Occipital lobe (tissue), 2 donors: ENCODE results near the gene TULP1. TPM values are rescaled to one million over a fixed set of nuclear protein-coding genes. Genes with fewer than 3 reads are reported as not detected.
"Not testable (repeated sequence)": the region's sequence is repeated elsewhere in the genome, so short reads cannot be mapped to it uniquely, and the experiment has no call there.

Experiments used
- DNase-seq: peaks from one replicate; lab custom pipeline; 2025; lab: John Stamatoyannopoulos, UW
- total RNA-seq: library from RNA; depleted of rRNA; stranded (reverse); fragments of >200 nt; gene quantifications from one replicate; pipeline ENCODE4 v1.2.3, GENCODE V29; 2014

The TULP1 gene
- total RNA-seq, 1 donor from 2014 or later, result 0.47 TPM

GRCh38 chr6:35521235-35521634 is 8.5 kb upstream of the TULP1 start:
- DNase-seq, result no peak

- no peak for DNase-seq
Observed at GRCh38 chr6:35519313-35520015, 6.8 kb upstream of the TULP1 start.

DNA sequence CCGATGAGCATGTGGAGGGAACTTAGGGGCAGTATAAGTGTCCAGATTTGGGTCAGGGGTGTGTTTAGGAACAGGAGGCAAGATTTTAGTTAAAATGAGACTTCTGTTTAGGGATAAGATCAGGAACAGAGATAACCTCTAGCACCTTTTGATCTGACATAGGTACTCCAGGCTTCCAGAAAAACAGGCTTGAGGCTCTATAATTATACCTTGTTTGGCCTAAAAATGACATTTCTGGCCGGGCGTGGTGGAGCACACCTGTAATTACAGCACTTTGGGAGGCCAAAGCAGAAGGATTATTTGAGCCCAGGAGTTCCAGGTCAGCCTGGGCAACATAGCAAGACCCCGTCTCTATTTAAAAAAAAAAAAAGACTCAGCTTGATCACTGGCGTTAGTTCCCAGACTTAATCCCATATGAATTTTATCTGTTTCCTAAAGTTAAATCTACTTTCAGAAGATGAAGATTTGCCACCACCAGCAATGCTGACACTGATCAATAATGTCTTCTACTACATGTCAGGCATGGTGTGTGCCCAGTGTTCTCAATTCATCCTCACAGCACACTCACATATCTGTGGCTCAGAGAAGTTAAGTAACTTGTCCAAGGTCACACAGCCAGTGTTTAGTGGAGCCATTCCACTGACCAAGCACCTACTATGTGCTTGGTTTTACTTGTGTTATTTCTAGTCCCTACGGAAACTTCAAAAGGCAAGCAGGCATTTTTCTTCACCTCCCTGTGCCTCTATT is 6.0 kb upstream of the TULP1 start:
- no peak for DNase-seq

DNA sequence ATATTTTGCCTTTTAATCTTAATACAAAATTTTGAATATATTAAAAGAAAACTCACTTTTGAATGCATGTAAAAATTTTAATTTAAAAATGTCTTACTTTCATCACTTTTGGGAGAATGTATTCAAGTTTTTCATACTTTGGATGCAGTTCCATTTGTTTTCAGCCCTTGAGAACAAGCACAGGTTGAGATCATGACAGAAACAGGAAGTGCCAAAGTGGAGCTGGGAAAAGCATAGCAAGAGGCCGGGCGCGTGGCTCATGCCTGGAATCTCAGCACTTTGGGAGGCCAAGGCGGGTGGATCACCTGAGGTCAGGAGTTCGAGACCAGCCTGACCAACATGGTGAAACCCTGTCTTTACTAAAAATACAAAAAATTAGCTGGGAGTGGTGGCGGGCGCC is 5.3 kb upstream of the TULP1 start:
- DNase-seq, result not testable (repeated sequence)

- DNase-seq, result no peak
Observed at GRCh38 chr6:35516712-35517111, 4.0 kb upstream of the TULP1 start.

DNA sequence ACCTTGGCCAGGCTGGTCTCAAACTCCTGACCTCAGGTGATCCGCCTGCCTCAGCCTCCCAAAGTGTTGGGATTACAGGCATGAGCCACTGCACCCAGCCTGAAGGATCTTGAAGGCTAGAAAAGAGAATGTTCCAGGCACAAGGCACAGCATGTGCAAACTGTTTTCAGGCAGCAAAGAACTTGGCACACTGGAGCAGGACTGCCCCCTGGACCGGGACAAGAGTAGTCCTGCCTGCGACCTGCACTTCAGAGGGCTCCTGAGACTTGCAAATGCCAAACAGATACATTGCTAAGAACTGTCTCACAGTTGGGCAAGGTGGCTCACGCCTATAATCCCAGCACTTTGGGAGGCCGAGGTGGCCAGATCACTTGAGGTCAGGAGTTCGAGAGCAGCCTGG is 3.2 kb upstream of the TULP1 start:
- DNase-seq, result not testable (repeated sequence)

DNA sequence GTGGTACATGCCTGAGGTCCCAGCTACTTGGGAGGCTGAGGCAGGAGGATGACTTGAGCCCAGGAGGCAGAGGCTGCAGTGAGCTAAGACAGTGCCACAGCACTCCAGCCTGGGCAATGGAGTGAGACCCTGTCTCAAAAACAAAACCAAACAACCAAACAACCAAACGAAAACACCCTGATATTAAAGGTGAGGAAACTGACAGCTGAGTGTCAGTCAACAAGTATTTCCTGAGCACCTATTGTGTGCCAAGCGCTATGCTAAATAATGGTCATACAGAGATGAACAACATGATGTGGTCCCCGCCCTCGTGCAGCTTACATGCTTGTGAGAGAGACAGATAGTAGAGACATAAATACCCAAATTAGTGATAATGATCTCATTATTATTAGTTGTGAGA is 1.9 kb upstream of the TULP1 start:
- DNase-seq, result no peak

GRCh38 chr6:35512006-35512405 is 690 bp downstream of the TULP1 start:
- DNase-seq, result no peak

DNA sequence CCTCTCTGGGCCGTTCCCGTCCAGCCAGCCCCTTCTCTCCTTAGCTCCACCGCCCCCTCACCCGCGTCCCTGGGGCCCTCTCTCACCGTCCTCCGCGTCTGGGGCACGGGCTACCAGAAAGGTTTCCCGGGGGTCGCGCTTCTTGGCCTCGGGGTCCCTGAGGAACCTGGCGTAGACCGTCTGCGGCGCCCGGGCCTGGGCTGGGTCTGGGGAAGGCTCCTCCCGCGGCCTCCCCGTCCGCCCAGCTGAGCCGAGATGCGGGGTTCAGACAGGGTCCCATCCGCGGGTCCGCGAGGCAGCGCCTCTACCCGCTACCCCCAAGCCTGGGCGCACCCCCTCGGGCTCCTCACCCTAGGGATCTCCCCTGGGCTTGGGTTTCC is 1.1 kb downstream of the TULP1 start:
- no peak for DNase-seq

DNA sequence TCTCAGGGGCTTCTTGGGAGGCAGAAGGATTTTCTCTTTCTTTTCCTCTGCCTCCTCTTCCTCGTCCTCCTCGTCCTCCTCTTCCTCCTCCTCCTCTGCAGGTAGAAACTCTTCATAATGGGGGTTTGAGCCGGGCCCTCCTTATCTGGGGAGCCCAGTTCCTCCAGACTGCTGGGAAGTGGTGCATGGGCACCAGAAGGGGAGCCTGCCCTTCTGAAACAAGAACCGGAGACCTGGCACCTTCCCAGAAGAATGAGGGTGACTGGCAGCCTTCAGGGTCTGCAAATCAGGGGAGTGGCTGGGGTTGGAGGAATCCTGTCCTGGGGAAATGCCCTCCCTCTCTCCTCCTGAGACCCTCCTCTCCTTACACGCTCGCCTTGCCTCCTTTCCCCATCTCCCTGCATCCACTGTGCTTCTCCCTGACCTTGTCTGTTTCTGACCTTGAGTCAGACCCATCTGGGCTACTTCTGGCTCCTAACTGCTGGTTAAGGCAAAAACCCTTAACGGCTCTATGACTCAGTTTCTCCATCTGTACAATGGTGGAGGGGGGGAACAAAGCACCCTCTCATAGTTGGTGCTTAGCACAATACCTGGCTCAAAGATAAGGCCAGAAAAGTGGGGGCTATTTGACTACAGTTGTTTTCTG is 1.7 kb downstream of the TULP1 start:
- no peak for DNase-seq

DNA sequence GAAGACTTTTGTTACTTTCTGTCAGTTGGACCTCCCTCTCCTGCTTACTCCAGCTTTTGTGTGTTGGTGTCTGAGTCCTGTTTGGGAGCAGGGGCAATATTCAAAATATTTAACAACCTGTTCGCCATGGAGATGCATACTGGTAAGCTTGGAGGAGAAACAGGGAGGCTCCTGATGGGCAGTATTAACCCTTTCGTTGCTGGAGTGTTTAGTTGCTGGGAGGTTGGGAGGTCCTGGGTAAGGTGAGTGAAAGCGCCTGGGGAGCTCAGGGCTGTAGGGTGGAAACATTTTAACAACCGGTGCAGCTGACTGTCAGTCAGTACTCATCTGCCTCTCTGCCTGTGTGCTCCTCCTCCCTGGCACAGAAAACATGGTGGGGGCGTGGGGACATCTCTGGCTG is 4.2 kb downstream of the TULP1 start:
- DNase-seq, result no peak

- DNase-seq, result no peak
Observed at GRCh38 chr6:35508027-35508426, 4.7 kb downstream of the TULP1 start.

DNA sequence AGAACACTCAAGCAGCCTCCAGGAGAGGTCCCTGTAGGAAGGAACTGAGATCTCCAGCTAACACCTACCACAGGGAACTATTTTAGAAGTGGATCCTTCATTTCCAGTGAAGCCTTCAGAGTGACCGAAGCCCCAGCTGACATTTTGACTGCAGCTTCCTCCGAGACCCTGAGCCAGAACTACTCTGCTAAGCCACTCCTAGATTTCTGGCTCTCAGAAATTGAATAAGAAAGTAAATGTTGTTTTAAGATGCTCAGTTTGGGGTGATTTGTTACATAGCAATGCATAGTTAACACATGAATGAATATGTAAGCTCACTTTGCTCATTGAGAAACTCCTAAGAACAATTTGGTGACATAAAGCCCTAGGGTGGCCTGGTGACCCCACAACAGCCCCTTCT is 5.5 kb downstream of the TULP1 start:
- DNase-seq, result no peak

GRCh38 chr6:35506536-35506935 is 6.2 kb downstream of the TULP1 start:
- DNase-seq, result no peak

DNA sequence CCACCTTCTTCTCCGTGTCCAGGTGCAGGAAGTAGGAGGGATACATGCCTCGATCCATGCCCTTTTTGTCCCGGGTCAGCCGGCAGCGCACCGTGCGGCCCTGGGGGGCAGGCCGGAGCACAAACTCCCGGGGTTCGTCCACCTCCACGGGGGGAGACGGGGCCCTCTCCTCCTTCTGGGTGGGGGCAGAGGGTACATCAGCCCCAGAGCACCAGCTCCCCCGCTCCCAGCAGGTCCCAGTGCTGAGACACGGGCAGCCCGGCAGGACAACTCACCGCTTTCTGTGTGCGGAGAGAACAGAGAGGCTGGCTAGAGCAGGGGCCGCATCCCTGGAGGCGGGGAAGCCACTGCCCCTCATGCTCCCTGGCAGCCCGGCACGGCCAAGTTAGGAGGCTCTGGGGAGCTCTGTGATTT is 6.7 kb downstream of the TULP1 start:
- no peak for DNase-seq

- DNase-seq, result no peak
Observed at GRCh38 chr6:35503534-35503933, 9.2 kb downstream of the TULP1 start.

DNA sequence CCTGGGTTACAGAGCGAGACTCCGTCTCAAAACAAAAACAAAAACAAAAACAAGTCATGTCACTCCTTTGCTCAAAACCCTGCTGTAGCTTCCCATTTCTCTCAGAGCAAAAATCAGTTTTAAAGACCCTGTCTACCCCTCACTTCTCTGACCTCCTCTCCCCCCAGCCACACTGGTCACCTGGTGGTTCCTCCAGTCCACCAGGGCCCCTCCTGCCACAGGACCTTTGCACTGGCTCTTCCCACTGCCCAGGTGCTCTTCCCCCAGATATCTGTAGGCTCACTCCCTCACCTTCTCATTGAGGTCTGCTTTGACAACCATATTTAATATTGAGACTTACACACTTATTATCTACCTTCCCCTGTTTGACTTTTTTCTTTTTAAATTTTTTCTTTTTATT is 10.9 kb downstream of the TULP1 start:
- no peak for DNase-seq

GRCh38 chr6:35500782-35501181 is 11.9 kb downstream of the TULP1 start:
- no peak for DNase-seq

- no peak for DNase-seq
Observed at GRCh38 chr6:35499372-35499771, 13.3 kb downstream of the TULP1 start.

GRCh38 chr6:35498422-35499067 is 14.2 kb downstream of the TULP1 start:
- DNase-seq, result no peak

GRCh38 chr6:35497571-35498421 is 14.9 kb downstream of the TULP1 start:
- DNase-seq, result no peak
